Immature natural killer cell (primary cell): Measurements from ENCODE around the gene IGFBP7. TPM values are rescaled to one million over a fixed set of nuclear protein-coding genes. Genes with fewer than 3 reads are reported as not detected.

Source experiments
- DNase-seq, 3 donors: peaks; one replicate each; pipeline ENCODE4 v3.0.0; 2022; ENCODE audit warnings: mixed read lengths in 1 of 3
- H3K27ac Mint-ChIP-seq, 6 donors: one replicate each; pipeline ENCODE4 v1.8.0; 2020; ENCODE audit warnings: mixed read lengths in 6 of 6, mild to moderate bottlenecking in 5 of 6, inconsistent platforms in 4 of 6, moderate library complexity in 3 of 6
- H3K27me3 Mint-ChIP-seq, 3 donors: one replicate each; pipeline ENCODE4 v1.8.0; 2020 to 2021; ENCODE audit warnings: low read depth in 3 of 3, mild to moderate bottlenecking in 3 of 3, mixed read lengths in 3 of 3, moderate library complexity in 3 of 3, inconsistent platforms in 1 of 3
- H3K36me3 Mint-ChIP-seq, 3 donors: one replicate each; pipeline ENCODE4 v1.8.0; 2020; ENCODE audit warnings: mixed read lengths in 3 of 3, inconsistent platforms in 2 of 3, mild to moderate bottlenecking in 2 of 3
- H3K4me1 Mint-ChIP-seq, 2 donors: one replicate each; pipeline ENCODE4 v1.8.0; 2020; ENCODE audit warnings: inconsistent platforms in 2 of 2, mild to moderate bottlenecking in 2 of 2, mixed read lengths in 2 of 2, moderate library complexity in 1 of 2
- H3K4me3 Mint-ChIP-seq, 5 donors: one replicate each; pipeline ENCODE4 v1.8.0; 2020; ENCODE audit warnings: mild to moderate bottlenecking in 5 of 5, mixed read lengths in 5 of 5, inconsistent platforms in 3 of 5, moderate library complexity in 3 of 5
- H3K9me3 Mint-ChIP-seq, 6 donors: one replicate each; pipeline ENCODE4 v1.8.0; 2020; ENCODE audit warnings: mild to moderate bottlenecking in 6 of 6, mixed read lengths in 6 of 6, inconsistent platforms in 4 of 6, moderate library complexity in 3 of 6
- polyA plus RNA-seq, 3 donors: library from polyadenylated mRNA; unstranded; fragments of 300-500 nt; fragmentation: Illumina TruSeq; gene quantifications; one replicate each; pipeline ENCODE4 v1.2.3, GENCODE V29; 2021

Gene IGFBP7
- polyA plus RNA-seq, 3 donors from 2014 or later = 192 to 270 (median 246) TPM

DNA sequence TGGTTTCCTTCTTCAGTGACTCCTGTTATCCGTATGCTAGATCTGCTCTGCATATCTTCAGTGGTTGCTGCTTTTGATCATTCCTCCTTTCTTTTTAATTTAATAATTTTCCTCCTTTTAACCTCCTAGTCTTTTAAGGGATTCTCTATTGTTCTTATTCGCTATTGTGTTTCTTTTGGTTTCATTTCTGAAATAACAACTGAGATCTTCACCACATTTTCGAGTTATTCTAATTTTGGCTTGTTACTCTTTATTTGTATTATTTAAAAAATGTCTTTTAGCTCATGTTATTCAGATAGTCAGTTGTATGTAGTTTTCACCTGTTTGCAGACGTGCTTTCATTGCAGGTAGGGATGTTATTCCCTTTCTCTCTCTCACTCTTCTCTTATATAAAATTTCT lies 24.9 kb downstream of the IGFBP7 start:
- Mint-ChIP-seq H3K9me3 (no peaks in the 10 kb centered on the region), H3K4me1 (peaks cover 74 to 79% of the 10 kb centered on the region in 2 donors), H3K27me3 (no peaks in the 10 kb centered on the region), H3K27ac (peak overlapping the region; percentile 66 to 93 (median 86)), H3K4me3 (peak overlapping the region; percentile 68 to 81 (median 76)), H3K36me3 (no peaks in the 10 kb centered on the region)
- no peak for DNase-seq

DNA sequence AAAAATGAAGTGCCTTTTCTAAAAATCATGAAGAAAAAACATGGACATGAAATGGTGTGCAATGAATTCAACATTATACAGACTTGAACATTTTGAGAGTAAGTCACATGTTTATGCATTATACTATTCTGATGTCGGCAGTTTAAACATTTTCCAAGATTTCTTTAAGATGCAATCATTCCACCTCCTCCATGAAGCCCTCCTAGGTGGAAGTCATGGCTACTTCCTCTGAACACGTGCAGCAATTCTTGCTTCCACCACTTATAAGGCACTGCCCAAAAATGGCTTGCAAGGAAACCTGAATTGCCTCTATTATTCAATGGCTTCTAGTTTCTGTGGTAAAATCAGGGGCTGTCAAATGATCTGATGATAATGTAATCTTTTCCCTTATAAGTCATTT lies 25.8 kb downstream of the IGFBP7 start:
- no peaks in the 10 kb centered on the region for H3K27me3 Mint-ChIP-seq
- H3K4me1 Mint-ChIP-seq = peaks cover 74 to 79% of the 10 kb centered on the region in 2 donors
- no peaks in the 10 kb centered on the region for H3K36me3 Mint-ChIP-seq
- H3K27ac Mint-ChIP-seq = peak overlapping the region in 5 of 6 donors; percentile 46 to 83 (median 65)
- no peaks in the 10 kb centered on the region for H3K9me3 Mint-ChIP-seq
- peak overlapping the region in 3 of 5 donors; percentile 5 to 18 (median 6) for H3K4me3 Mint-ChIP-seq
- no peak for DNase-seq

DNA sequence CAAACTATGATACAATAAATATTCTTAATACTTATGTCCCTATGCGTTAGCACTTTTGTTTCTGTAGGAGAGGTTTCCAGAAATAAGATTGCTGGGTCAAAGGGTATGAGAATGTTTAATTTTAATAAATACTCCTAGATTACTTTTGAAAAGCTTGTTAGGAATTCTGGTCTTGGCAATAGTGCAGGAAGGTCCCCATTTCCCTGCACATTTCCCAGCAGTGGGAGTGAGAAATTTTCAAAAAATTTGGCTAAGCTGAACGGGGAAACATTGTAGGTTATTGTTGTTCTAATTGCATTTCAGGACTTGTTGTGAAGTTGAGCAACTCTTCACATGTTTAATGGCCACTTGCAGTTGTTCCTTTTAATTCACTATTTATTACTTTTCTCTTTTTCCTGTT lies 27.1 kb downstream of the IGFBP7 start:
- DNase-seq = no peak
- Mint-ChIP-seq H3K9me3 (no peaks in the 10 kb centered on the region), H3K27ac (peak overlapping the region in 5 of 6 donors; percentile 41 to 88 (median 69)), H3K4me1 (peaks cover 78 to 80% of the 10 kb centered on the region in 2 donors), H3K4me3 (peak overlapping the region in 2 of 5 donors; percentile 17 to 42), H3K36me3 (no peaks in the 10 kb centered on the region), H3K27me3 (no peaks in the 10 kb centered on the region)

DNA sequence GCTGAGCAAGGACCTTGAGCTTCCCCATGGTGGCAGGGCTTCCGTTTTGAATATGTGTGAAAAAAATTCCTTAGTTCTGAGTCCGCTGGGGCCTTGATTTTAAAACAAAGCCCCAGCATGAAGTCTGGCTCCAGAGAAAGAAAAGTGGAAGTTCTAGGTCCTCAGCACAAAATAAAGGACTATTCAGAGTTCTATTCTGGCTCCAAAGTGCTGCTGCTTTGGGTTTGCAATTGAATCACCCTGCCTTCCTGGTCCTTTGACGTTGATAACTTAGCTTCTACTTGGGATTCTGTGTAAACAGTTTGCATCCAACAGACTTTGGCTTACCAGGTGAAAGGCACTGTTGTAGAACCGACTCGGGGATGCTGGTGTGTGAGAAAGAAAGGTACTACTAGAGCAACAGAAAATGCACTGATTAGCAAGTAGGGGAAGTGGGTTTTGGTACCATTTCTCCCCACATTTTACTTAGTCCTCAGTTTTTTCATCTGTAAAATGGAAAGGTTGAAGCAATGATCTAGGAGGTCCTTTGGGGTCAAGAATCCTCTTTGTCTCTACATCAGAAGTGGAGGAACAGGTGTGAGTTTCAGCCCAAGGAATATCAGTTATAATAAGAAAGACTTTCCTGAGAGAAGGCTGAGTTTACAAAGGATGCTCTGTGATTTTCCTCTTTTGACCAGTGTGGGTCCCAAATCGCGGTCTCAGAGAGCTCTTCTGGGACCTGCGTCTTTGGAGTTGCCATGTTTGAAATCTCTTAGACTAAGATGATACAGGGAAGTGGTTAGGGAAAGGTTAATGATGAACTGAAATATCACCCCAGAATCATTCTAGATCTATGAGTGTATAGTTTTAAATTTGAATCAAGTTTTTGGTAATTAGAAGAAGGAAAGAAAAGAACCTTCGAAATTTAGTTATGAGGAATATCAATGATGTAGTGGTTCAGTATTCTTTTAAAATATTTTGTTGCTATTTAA lies 28.2 kb downstream of the IGFBP7 start:
- Mint-ChIP-seq H3K27ac (peak overlapping the region; percentile 57 to 93 (median 87)), H3K4me1 (peaks cover 82 to 87% of the 10 kb centered on the region in 2 donors), H3K9me3 (no peaks in the 10 kb centered on the region), H3K4me3 (peak overlapping the region; percentile 10 to 79 (median 65)), H3K27me3 (no peaks in the 10 kb centered on the region), H3K36me3 (no peaks in the 10 kb centered on the region)
- no peak for DNase-seq

DNA sequence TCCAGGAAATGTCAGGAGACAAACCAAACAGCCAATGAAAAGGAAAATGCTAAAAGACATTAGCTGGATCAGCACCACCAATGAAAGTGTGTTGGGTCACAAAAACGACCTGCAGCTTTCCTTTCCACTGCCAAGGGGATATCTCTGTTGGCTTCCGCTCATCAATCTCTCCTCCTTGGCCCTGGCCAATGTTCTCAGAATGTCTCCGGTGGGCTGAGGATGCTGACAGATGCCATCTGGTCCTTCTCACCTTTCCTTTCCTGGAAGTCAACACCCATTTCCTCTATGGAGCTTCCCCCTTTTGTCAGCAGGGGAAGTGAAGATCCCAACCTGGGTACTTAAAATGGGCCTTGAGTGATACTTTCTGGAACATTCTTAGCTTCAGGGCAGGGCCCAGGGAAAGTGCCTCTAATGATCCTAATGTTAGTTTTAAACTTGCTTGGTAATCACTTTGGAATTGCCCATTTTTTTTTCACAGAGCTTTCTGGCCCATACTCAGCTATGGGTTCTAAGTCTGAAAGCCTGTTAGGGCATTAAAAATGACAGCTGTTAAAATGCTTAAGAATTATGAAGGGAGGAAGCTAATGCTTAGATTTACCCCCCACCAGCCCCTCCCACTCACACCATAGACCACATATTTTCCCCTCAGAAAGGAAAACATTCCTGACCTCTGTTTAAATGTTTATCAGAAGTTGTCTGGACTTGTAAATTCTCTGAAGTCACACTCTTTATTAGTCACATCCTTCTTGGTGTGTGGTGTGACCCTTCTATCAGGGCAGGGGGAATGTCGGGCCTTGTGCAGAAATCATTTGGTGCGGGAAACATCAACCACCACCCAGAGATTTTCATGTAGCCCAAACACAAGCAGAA lies 29.2 kb downstream of the IGFBP7 start:
- peaks cover 81 to 86% of the 10 kb centered on the region in 2 donors for H3K4me1 Mint-ChIP-seq
- peak overlapping the region; percentile 57 to 93 (median 87) for H3K27ac Mint-ChIP-seq
- H3K4me3 Mint-ChIP-seq = peak overlapping the region; percentile 33 to 79 (median 65)
- no peaks in the 10 kb centered on the region for H3K9me3 Mint-ChIP-seq
- H3K27me3 Mint-ChIP-seq = no peaks in the 10 kb centered on the region
- H3K36me3 Mint-ChIP-seq = no peaks in the 10 kb centered on the region
- DNase-seq = peak; percentile 24 to 25 (median 25)

DNA sequence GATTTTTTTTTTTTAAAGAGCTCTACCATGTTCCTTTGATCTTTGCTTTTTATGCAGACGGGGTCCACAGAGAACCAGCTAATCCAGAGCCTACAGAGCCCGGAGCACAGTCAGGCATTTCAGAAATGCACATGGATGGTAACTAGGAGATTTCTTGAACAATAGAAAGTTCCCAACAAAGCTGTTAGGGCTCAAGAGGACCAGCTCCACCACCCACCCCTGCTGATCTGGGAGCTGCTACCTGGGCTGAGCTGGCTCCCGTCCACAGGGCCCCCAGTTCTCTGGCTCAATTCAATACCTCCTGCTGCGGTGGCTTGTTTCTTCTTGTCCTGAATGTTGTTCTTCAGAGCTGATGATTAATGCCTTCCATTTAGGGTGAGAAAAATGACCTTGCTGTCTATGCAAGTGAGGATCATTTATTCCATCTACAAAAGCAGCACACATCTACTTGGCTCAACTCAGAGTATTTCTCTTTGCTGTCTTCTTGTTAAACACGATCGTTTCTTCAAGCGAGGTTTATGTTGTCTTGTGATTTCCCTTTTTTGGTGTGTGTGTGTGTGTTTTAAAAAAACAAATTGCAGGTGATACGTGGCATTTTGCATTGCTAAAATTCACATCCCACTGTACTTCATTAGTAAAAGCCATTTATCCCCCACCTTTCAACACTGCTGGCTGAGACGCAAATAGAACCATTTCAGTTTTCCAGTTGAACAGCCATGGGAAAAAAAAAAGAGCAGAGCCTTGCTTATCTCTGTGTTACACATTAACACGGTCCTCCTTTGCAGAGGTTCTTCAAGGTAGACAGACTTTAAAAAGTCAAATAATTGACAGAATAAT lies 31.3 kb downstream of the IGFBP7 start:
- Mint-ChIP-seq H3K27ac (peak overlapping the region in 5 of 6 donors; percentile 41 to 88 (median 65)), H3K4me3 (peak overlapping the region in 2 of 5 donors; percentile 53 to 79), H3K9me3 (no peaks in the 10 kb centered on the region), H3K27me3 (no peaks in the 10 kb centered on the region), H3K4me1 (peaks cover 73 to 81% of the 10 kb centered on the region in 2 donors), H3K36me3 (peaks cover 0 to 6% (median 6%) of the 10 kb centered on the region in 3 donors)
- DNase-seq = no peak

DNA sequence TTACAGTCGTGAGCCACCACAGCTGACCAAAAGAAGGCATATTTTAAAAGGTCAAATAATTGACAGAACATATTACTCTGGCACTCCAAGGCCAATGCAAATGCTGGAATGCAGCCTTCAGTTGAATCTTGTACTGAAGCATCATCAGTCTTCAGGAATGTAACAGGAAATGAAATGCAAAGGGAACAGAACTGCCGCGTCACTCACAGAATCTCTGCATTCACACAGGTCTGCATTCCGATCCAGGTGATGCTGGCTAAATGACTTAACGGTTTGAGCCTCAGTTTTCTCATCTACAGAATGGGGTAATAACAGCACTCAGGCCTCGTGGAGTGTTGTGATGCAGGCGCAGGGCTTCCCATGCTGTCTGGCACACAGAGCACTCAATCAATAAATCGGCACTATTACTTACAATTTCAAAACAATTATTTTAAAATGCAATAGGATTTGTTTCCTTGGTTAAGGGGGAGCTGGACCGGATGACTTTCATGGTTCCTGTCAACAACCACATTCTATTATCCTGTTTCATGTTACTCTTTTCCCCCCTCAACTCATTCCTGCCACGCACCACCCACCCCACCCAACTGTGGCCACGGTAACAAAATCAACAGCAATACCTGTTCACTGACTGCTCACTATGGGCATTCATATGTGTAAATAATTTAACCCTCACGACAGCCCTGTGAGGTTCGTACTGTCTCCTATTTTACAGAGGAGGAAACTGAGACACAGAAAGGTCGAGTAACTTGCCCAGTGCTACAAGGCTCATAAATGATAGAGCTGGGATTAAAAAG lies 32.4 kb downstream of the IGFBP7 start:
- Mint-ChIP-seq H3K9me3 (no peaks in the 10 kb centered on the region), H3K36me3 (peaks cover 0 to 6% (median 6%) of the 10 kb centered on the region in 3 donors), H3K4me1 (peaks cover 73 to 81% of the 10 kb centered on the region in 2 donors), H3K27ac (peak overlapping the region in 4 of 6 donors; percentile 18 to 88 (median 32)), H3K4me3 (peak overlapping the region in 1 of 5 donors; percentile 1), H3K27me3 (no peaks in the 10 kb centered on the region)
- DNase-seq = no peak

DNA sequence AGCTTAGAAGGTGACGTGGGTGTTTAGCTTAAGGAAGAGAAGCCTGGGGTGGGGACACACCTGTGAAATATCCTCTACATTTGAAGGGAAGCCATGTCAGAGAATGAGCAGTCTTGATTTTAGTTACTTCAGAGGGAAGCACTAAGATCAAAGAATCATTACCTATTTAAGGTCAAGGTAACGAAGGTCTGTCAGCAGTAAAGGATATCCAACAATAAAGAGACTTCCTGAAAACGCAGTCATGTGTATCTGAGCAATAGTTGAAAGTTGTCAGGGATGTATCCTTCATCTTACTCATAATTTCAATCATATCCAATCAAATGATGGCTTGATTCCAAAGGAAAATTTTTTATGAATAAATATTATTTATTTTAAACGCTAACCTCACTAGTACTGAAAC lies 33.5 kb downstream of the IGFBP7 start:
- Mint-ChIP-seq H3K36me3 (peaks cover 0 to 6% (median 6%) of the 10 kb centered on the region in 3 donors), H3K27ac (no peak overlapping the region), H3K9me3 (no peaks in the 10 kb centered on the region), H3K4me3 (no peak overlapping the region), H3K27me3 (no peaks in the 10 kb centered on the region), H3K4me1 (peaks cover 68 to 81% of the 10 kb centered on the region in 2 donors)
- no peak for DNase-seq

DNA sequence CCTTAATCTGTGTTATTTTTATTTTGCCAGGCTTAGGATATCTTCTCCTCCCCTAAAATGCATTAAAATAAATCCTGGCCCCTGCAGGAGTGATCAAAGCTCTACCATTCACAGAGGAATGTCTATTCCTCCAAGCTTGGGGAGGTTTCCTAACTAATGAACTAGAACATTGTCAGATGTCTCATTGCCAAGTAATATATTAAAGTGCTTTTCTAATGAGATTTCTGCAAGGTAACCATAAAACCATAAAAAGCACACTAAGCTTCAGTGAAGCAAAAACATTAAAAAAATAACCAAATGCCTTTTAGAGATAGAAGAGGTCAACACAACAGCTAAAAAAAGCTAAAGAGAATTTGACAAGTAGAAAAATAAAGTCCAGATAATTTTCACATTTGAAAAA lies 34.8 kb downstream of the IGFBP7 start:
- DNase-seq = no peak
- no peaks in the 10 kb centered on the region for H3K27me3 Mint-ChIP-seq

DNA sequence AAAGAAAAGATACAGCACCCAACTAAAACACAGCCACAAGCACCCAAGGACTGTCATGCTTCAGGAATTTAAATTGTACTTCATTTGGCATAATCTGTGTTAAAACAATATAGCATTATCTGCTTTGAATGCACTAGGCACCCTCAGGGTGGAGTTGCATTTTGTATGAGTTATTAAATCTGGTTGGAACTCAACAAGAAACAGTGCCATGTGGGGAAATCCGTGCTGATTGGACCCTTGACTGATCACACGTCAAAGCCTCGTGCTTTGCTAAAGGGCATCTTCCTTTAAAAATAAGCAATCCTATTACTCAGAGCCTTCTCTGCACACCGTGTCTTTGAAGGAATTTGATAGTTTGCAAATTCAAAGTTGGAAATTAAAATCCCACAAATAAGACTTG lies 35.4 kb downstream of the IGFBP7 start:
- no peak for DNase-seq
- Mint-ChIP-seq H3K27ac (peak overlapping the region in 2 of 6 donors; percentile 42 to 77), H3K4me1 (peaks cover 61 to 80% of the 10 kb centered on the region in 2 donors), H3K27me3 (no peaks in the 10 kb centered on the region), H3K36me3 (peaks cover 0 to 6% (median 6%) of the 10 kb centered on the region in 3 donors), H3K9me3 (no peaks in the 10 kb centered on the region), H3K4me3 (no peak overlapping the region)

More for the DNA sequence above, 34.8 kb downstream of the IGFBP7 start:
- no peaks in the 10 kb centered on the region for H3K9me3 Mint-ChIP-seq
- H3K4me1 Mint-ChIP-seq = peaks cover 65 to 81% of the 10 kb centered on the region in 2 donors
- no peak overlapping the region for H3K27ac Mint-ChIP-seq
- H3K36me3 Mint-ChIP-seq = peaks cover 0 to 6% (median 6%) of the 10 kb centered on the region in 3 donors
- H3K4me3 Mint-ChIP-seq = no peak overlapping the region

DNA sequence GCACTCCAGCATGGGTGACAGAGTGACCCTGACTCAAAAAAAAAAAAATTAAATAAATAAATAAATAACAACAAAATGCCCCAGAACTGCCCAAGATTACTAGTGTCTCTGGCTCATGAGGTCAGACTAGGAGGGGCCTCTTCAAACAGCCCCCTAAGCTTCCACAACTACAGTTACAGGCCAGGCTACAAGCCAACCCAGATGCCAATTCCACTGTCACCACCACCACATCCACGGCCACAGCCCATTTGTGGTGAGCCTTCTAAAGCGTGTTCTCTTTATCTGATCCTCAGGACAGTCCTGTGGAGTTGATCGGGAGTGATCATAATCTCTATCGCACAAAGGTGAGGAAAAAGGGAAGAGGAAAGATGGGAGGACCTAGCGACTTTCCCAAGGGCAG lies 36.6 kb downstream of the IGFBP7 start:
- Mint-ChIP-seq H3K4me3 (peak overlapping the region in 1 of 5 donors; percentile 5), H3K4me1 (peaks cover 53 to 74% of the 10 kb centered on the region in 2 donors), H3K27ac (no peak overlapping the region), H3K27me3 (no peaks in the 10 kb centered on the region), H3K9me3 (no peaks in the 10 kb centered on the region), H3K36me3 (peaks cover 0 to 8% (median 6%) of the 10 kb centered on the region in 3 donors)
- DNase-seq = no peak

DNA sequence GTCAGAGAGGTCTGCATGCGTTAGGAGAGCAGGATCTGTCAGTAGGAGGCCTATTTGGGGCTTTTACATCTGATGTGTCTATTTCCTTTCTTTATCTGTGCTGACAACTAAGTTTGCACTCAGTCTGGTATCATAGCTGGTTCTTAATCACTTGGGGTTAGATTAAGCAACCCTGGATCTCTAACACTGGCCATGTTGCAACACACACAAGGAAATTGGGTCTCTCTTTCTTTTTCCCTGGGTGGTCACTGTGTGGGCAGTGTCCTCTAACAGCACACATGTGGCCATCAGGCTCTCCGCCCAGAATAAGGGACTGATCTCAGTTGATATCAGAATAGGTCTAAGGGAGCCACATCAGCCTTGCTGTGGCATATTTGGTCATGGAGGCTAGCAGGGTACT lies 38.9 kb downstream of the IGFBP7 start:
- no peaks in the 10 kb centered on the region for H3K27me3 Mint-ChIP-seq
- peaks cover 43 to 76% of the 10 kb centered on the region in 2 donors for H3K4me1 Mint-ChIP-seq
- no peak overlapping the region for H3K4me3 Mint-ChIP-seq
- H3K27ac Mint-ChIP-seq = peak overlapping the region in 3 of 6 donors; percentile 6 to 63 (median 42)
- H3K36me3 Mint-ChIP-seq = peaks cover 0 to 15% (median 6%) of the 10 kb centered on the region in 3 donors
- DNase-seq = no peak
- no peaks in the 10 kb centered on the region for H3K9me3 Mint-ChIP-seq
